H1 (cell line): Measurements from ENCODE around the gene FKBP8.
A peak's percentile ranks its signal among the peaks of the same experiment; 100 is the strongest.

Experiments
- CHD2 ChIP-seq: IDR thresholded peaks from 2 replicates; pipeline ENCODE4 v1.6.1; 2012; ENCODE audit warnings: low read length, improper control_type of control experiment
- CHD7 ChIP-seq: fragments of 300-600 bp; sonication (generic); IDR thresholded peaks from 2 replicates; pipeline ENCODE4 v1.7.1; 2012; ENCODE audit warnings: low read length, moderate library complexity, mild to moderate bottlenecking, inconsistent platforms; ENCODE audit not compliant: insufficient replicate concordance
- CTCF ChIP-seq, 3 experiments: IDR thresholded peaks; 1 replicate in 2 of 3; 2 replicates in 1 of 3; pipeline versions ENCODE4 v1.5.1 to v1.6.1; 2011; ENCODE audit warnings: low read length in 3 of 3, mild to moderate bottlenecking in 3 of 3, inconsistent platforms in 2 of 3, low read depth in 1 of 3, moderate library complexity in 1 of 3; ENCODE audit not compliant: insufficient read depth in 1 of 3; ENCODE audit errors: control extremely low read depth in 1 of 3
- EZH2 ChIP-seq: fragments of 200-600 bp; sonication (generic); IDR thresholded peaks from 2 replicates; pipeline ENCODE4 v1.7.1; 2012; ENCODE audit warnings: low read depth, mild to moderate bottlenecking, moderate library complexity, low read length, inconsistent platforms; ENCODE audit not compliant: severe bottlenecking
- FOSL1 ChIP-seq: IDR thresholded peaks from 2 replicates; pipeline ENCODE4 v1.6.1; 2011; ENCODE audit warnings: mild to moderate bottlenecking, low read depth, low read length, moderate library complexity; ENCODE audit not compliant: insufficient read depth
- HDAC2 ChIP-seq, 2 experiments: fragments of 300-600 bp in 1 of 2; sonication (generic) in 1 of 2; IDR thresholded peaks; 2 replicates each; pipeline ENCODE4 v1.6.1; 2011 to 2012; ENCODE audit warnings: low read depth in 2 of 2, low read length in 2 of 2, mild to moderate bottlenecking in 2 of 2, moderate library complexity in 2 of 2, borderline replicate concordance in 1 of 2, inconsistent platforms in 1 of 2
- JUND ChIP-seq: IDR thresholded peaks from 2 replicates; pipeline ENCODE4 v1.6.1; 2011; ENCODE audit warnings: mild to moderate bottlenecking, improper control_type of control experiment, low read length
- RAD21 ChIP-seq, 2 experiments: IDR thresholded peaks in 1 of 2; conservative IDR thresholded peaks in 1 of 2; 2 replicates each; pipeline ENCODE4 v1.6.1; 2011; ENCODE audit warnings: low read depth in 2 of 2, low read length in 2 of 2, improper control_type of control experiment in 1 of 2, inconsistent platforms in 1 of 2, mild to moderate bottlenecking in 1 of 2, moderate library complexity in 1 of 2
- SAP30 ChIP-seq: fragments of 300-600 bp; sonication (generic); IDR thresholded peaks from 2 replicates; pipeline ENCODE4 v1.7.1; 2012; ENCODE audit warnings: low read length, moderate library complexity, mild to moderate bottlenecking, inconsistent platforms; ENCODE audit not compliant: insufficient read depth, insufficient replicate concordance
- SP1 ChIP-seq: IDR thresholded peaks from 2 replicates; pipeline ENCODE4 v1.6.1; 2011; ENCODE audit warnings: low read depth, low read length
- TEAD4 ChIP-seq: IDR thresholded peaks from 2 replicates; pipeline ENCODE4 v1.6.1; 2012; ENCODE audit warnings: low read depth, low read length, inconsistent platforms, mixed read lengths

- TF ChIP-seq RAD21 (IDR thresholded peaks at IDR 0.05 in 1 of 2, conservative IDR thresholded peaks at IDR 0.05 in 1 of 2; ENCODE audit: low read depth in 2 of 2, low read length in 2 of 2) (no peak), CTCF (IDR thresholded peaks at IDR 0.05; ENCODE audit: control extremely low read depth in 1 of 3, insufficient read depth in 1 of 3, low read depth in 1 of 3, low read length in 3 of 3) (peak in 1 of 3 experiments; percentile 2; a peak in 1 of 4 replicates), CHD7 (no peak), SAP30 (no peak), JUND (no peak), TEAD4 (0 out of 2 replicates have a peak, but pooled peaks have one; percentile 19), EZH2 (no peak), CHD2 (no peak), SP1 (no peak), HDAC2 (IDR thresholded peaks at IDR 0.05; ENCODE audit: borderline replicate concordance in 1 of 2, low read depth in 2 of 2, low read length in 2 of 2) (no peak), FOSL1 (no peak)
Measured at GRCh38 chr19:18589380-18590272, 46.3 kb upstream of the FKBP8 start.
